NCI-H1105 (cell line): ENCODE measurements around the gene CYGB.
A peak's percentile ranks its signal among the peaks of the same experiment; 100 is the strongest.
"Not testable (repeated sequence)": the region's sequence is repeated elsewhere in the genome, so short reads cannot be mapped to it uniquely, and the experiment has no call there.

Experiments
- DNase-seq: peaks from one replicate; lab custom pipeline; 2025; lab: John Stamatoyannopoulos, UW

Gene CYGB

GRCh38 chr17:76523084-76524037 is 14.1 kb downstream of the CYGB start:
- peak; percentile 58 for DNase-seq

GRCh38 chr17:76521683-76522082 is 15.8 kb downstream of the CYGB start:
- DNase-seq = not testable (repeated sequence)

- no peak for DNase-seq
Observed at GRCh38 chr17:76521262-76521661, 16.2 kb downstream of the CYGB start.

GRCh38 chr17:76519048-76519966 is 18.2 kb downstream of the CYGB start:
- DNase-seq = no peak

- DNase-seq = no peak
Observed at GRCh38 chr17:76517638-76518038, 19.9 kb downstream of the CYGB start.

GRCh38 chr17:76515274-76515949 is 22.1 kb downstream of the CYGB start:
- DNase-seq = no peak

- DNase-seq = not testable (repeated sequence)
Observed at GRCh38 chr17:76514355-76514754, 23.2 kb downstream of the CYGB start.

- no peak for DNase-seq
Observed at GRCh38 chr17:76513306-76513692, 24.2 kb downstream of the CYGB start.

GRCh38 chr17:76512366-76513305 is 24.9 kb downstream of the CYGB start:
- DNase-seq = no peak

GRCh38 chr17:76511668-76512365 is 25.7 kb downstream of the CYGB start:
- no peak for DNase-seq

GRCh38 chr17:76510831-76511244 is 26.7 kb downstream of the CYGB start:
- no peak for DNase-seq

GRCh38 chr17:76508472-76509063 is 28.9 kb downstream of the CYGB start:
- not testable (repeated sequence) for DNase-seq

GRCh38 chr17:76506408-76507345 is 30.8 kb downstream of the CYGB start:
- peak; percentile 66 for DNase-seq

- no peak for DNase-seq
Observed at GRCh38 chr17:76504117-76504516, 33.4 kb downstream of the CYGB start.

GRCh38 chr17:76502341-76503211 is 34.9 kb downstream of the CYGB start:
- no peak for DNase-seq

- DNase-seq = no peak
Observed at GRCh38 chr17:76501827-76502307, 35.6 kb downstream of the CYGB start.

GRCh38 chr17:76501018-76501826 is 36.3 kb downstream of the CYGB start, which contains the start of gene RHBDF2:
TSS of gene RHBDF2 (minus strand) at chr17:76501423. CDS start at chr17:76481524, 19,899 bp downstream.
- peak; percentile 66 for DNase-seq
